Right renal cortex interstitium (tissue), 3 donors: ENCODE measurements around the gene MKNK2. TPM values are rescaled to one million over a fixed set of nuclear protein-coding genes. Genes with fewer than 3 reads are reported as not detected.

Experiments
- DNase-seq, 3 donors: peaks; one replicate each; pipeline ENCODE4 v3.0.0-alpha.2; 2013; ENCODE audit warnings: low read depth in 3 of 3, low spot score in 2 of 3
- polyA plus RNA-seq, 3 donors: library from polyadenylated mRNA; unstranded; fragments of 120-200 nt; gene quantifications; one replicate each; pipeline ENCODE4 v1.2.1, GENCODE V29; 2013; ENCODE audit not compliant: insufficient read length in 3 of 3

Gene MKNK2
- polyA plus RNA-seq, 3 donors, result 48.3 to 59.6 (median 49.1) TPM

- no peak for DNase-seq
Observed at GRCh38 chr19:2080336-2080988, 29.4 kb upstream of the MKNK2 start.

DNA sequence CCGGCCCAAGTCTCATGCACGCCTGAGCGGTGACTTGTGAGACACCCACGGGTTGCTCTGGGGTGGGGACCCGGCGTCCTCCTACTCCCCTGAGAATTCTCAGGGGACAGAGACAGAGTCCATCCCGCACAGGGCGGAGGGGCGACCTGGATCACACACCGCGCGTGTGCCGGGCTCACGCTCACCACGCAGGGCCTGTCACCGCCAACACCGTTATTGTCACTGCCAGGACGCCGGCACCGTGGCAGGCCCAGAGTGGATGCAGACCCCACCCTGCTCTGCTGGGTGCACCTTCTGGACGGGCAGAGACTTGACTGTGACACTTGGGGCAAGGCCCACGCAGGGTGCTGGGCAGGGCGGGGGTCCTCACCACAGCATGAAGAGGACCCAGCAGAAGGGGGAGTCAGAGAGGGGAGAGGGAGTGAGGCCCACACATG, 28.8 kb upstream of the MKNK2 start:
- no peak for DNase-seq

- no peak for DNase-seq
Observed at GRCh38 chr19:2079076-2079864, 28.2 kb upstream of the MKNK2 start.

DNA sequence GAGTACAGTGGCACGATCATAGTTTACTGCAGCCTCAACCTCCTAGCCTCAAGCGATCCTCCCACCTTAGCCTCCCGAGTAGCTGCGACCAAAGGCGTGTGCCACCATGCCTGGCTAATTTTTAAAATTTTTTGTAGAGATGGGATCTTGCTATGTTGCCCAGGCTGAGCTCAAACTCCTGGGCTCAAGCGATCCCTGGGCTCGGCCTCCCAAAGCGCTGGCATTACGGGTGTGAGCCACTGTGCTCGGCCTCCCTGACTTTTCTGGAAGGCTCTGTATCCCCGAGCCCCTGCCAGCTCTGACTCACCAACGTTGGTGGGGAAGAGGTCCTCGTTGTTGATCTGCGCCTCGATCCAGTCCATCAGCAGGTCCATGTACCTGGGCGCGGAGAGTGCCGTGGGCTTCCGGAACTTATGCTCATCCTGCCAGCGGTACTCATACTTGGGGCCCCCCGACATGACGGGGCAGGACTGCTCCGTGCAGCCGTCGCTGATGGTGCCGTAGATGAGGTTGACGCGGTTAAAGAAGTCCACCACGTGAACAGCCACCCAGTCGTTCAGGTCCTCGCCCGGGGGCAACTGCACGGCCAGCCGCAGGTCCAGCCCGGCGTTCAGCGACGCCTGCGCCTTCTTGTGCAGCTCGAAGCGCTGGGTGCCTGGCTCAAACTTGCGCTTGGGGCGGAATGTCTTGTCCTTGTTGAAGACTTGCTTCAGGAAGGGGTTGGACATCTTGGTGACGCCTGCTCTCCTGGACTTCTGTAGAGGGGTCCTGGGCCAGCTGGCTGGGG, 27.0 kb upstream of the MKNK2 start:
- DNase-seq, result no peak

- no peak for DNase-seq
Observed at GRCh38 chr19:2077398-2077797, 26.4 kb upstream of the MKNK2 start.

GRCh38 chr19:2076526-2076944, 25.5 kb upstream of the MKNK2 start:
- no peak for DNase-seq

- DNase-seq, result no peak
Observed at GRCh38 chr19:2072757-2073551, 21.9 kb upstream of the MKNK2 start.

- DNase-seq, result no peak
Observed at GRCh38 chr19:2070986-2071673, 20.1 kb upstream of the MKNK2 start.

DNA sequence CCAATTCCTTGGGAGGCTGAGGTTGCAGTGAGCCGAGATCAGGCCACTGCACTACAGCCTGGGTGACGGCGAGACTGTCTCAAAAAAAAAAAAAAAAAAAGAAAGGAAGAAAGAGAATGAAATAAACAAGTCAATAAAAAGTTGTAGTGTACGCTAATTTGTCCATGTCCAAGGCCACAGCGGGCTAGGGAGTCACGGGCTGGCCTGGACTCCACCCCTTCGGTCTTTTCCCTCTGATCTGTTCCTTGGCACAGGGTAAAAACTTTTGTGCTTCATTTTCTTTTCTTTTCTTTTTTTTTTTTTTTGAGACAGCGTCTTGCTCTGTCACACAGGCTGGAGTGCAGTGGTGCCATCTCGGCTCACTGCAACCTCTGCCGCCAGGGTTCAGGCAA, 19.4 kb upstream of the MKNK2 start:
- DNase-seq, result no peak

DNA sequence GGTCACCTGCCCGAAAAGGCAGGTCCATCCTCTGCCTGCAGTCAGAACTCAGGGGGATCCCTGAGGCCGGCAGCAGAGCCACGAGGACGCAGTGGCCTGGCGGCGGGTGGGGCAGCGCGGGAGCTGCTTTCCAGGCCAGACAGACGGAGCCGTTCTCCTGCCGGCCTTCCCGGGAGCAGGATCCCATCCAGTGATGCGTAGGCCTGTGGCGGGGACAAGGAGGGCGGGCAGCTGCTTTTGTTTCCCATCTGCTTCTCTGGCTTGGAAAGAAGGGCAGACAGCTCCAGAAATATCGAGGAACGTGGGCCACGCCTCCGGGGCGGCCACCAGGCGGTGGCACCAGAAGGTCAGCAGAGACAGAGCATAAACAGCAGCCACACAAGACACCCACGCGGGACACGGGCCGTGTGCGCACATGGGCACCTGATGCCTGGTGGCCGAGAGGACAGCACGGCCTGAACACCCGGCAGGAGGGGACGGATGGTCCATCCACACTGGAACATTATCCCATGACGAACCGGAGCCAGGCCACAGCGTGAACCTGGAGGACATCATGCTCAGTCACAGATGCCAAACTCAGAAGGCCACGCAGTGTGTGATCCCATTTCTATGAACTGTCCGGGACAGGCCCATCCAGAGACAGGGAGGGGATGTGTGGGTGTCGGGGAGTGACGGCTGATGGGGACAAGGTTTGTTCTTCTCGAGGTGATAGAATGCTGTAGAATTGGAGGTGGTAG, 13.9 kb upstream of the MKNK2 start:
- no peak for DNase-seq

DNA sequence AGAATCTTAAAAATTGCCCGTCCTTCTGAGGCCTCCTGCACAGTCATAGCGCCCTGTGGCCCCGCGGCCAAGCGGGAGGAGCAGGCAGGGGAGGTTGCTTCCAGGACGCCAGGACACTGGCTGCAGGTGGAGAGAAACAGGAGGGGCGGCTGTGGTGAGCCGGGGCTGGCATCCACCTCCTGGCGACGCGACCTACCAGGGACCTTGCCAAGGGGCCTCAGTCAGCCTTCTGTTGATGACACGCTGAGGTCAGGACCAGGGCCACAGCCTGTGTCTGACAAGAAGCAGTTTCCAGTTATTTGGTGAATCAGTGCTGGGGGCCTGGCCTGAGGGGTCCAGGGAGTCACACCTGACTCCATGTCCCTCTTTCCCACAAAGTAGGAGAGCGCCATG, 13.3 kb upstream of the MKNK2 start:
- no peak for DNase-seq

DNA sequence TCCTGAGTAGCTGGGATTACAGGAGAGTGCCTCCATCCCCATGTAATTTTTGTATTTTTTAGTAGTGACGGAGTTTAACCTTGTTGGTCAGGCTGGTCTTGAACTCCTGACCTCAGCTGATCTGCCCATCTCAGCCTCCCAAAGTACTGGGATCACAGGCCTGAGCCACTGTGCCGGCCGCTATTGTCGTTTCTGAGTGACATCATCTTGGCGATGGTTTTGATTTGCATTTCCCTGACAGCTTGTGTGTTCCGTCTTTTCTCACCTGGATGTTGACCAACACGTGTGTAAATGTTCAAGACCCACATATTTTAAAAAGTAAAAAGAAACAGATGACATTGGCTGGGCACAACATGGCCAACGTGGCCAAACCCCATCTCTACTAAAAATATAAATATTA, 12.8 kb upstream of the MKNK2 start:
- DNase-seq, result no peak

DNA sequence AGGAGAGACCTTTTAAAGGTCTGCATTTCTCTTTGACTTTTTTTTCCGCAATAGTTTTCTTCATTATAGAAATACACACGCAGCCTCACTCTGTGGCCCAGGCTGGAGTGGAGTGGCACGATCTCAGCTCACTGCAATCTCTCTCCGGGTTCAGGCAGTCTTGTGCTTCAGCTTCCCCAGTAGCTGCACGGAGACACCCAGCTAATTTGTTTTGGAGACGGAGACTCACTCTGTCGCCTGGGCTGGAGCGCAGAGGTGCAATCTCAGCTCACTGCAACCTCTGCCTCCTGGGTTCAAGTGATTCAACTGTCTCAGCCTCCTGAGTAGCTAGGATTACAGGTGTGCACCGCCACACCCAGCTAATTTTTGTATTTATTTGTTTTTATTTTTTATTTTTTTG, 11.7 kb upstream of the MKNK2 start:
- DNase-seq, result no peak

DNA sequence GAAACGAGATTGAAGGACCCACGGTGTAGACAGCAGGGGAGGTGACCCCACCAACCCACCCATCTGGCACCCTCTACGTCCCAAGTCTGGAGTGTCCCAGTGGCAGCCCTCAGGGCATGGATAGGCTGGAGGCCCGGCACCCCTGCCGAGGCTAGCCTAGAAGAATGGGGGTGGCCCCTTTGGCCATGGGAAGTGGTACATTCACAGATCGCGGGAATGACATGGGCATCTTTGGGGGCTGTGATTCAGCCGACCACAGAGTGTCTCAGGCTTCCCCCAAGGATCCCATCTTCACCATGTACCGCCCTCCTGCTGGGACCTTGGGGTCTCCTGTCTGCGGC, 11.3 kb upstream of the MKNK2 start:
- DNase-seq, result no peak

- DNase-seq, result peak; percentile 91 to 97 (median 97)
Observed at GRCh38 chr19:2061495-2062388, 10.7 kb upstream of the MKNK2 start.

- no peak for DNase-seq
Observed at GRCh38 chr19:2060884-2061494, 9.9 kb upstream of the MKNK2 start.

DNA sequence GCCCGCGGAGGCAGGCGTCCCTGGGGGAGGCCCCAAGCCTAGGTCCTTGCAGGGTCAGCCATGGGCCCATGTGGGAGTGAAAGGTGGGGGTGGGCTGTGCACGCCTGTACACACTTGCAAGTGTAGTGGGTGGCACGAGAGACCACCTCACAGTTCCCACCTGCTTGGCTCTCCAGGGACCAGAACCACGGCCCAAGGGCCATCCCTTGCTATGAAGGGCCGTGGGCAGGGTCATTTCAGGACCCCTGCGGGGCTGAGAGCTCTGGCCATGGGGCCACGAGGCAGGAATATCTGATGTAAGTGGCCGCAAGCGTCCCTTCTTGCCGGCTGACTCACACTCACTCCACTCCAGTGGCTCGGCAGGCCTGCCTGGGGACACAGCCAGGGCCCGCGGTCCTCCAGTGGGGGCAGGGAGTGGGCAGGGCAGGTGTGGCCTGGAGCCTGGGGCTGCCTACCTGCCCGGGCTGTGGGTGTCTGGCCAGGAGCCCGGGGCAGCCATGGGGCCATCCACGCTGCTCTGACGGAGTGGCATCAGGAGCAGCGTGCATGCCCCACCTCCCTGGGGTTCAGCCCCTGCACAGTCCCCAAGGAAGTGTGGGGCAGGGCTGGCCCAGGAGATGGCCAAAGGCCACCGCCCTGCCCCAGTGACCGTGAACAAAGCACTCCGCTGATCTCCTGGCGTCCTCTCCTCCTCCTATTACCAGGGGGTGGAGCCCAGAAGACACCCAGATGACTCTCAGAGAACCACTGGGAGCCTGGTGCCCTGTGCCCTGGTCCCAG, 8.6 kb upstream of the MKNK2 start:
- no peak for DNase-seq
